GM13977 (cell line): ENCODE measurements around the gene CAPZA2.
A peak's percentile ranks its signal among the peaks of the same experiment; 100 is the strongest.
"Not testable (repeated sequence)": the region's sequence is repeated elsewhere in the genome, so short reads cannot be mapped to it uniquely, and the experiment has no call there.

Experiments used
- DNase-seq: peaks from one replicate; pipeline ENCODE4 v3.0.0; 2012; ENCODE audit warnings: low spot score
- in situ Hi-C: fragments of 300-500 bp; cut with MboI; formaldehyde crosslinking; loops from one replicate; pipeline ENCODE4 v1.12.0; 2022; ENCODE audit warnings: low sequenced_read_pairs, low pct_unique_long_range_greater_than_20kb, mixed read lengths, inconsistent platforms; ENCODE audit not compliant: unreplicated experiment
- TF ChIP-seq, protein P1 (sequence below): IDR thresholded peaks from 2 replicates; pipeline ENCODE4 v1.5.1; 2012; ENCODE audit warnings: mild to moderate bottlenecking, control low read depth; ENCODE audit not compliant: insufficient read depth; ENCODE audit errors: extremely low read depth, missing control alignments

CAPZA2 gene

DNA sequence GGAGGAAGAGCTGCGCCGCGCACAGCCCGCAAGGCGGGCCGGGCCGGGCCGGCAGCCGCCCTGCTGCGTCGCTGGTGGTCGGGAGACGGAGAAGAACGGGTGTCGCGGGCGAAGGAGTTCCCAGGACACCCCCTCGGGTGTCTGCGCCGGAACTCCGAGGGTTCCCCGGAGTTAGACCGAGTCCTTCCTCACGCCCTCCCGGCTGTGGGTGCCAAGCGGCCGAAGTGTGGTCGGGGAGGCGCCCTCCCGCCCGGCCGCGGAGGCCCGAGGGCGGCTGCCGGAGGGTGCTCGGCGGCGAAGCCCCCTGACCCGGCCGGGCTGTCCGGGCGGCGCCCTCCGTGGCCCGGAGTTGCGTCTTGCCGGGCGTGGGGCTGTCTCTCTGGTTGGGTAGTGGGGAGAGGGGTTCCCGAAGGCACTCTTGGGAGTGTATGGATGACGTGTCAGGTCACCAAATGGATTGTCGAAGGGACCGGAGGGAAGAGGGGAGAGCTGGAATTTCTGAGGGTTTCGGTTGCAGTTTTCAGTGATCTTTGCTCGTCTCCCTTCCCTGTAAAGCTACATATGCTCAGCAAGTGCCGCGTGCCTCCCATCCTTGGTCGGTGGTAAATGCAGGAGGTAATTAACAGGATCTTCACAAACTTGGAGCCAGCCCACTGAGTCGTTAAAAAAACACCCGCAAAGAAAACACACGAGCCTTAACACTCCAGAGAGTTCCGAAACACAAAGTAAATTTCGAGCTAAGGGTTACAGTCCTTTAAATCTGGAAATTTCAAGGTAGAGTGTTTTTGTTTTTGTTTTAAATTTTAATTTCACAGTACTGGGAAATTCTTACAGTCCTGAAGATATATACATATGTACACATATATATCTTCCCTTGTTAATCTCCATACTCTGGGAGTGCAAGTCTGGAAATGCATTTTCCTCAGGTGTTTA, 91.8 kb downstream of the CAPZA2 start:
- in situ Hi-C loops, result no loop called here
- DNase-seq, result no peak
- TF ChIP-seq, protein P1, sequence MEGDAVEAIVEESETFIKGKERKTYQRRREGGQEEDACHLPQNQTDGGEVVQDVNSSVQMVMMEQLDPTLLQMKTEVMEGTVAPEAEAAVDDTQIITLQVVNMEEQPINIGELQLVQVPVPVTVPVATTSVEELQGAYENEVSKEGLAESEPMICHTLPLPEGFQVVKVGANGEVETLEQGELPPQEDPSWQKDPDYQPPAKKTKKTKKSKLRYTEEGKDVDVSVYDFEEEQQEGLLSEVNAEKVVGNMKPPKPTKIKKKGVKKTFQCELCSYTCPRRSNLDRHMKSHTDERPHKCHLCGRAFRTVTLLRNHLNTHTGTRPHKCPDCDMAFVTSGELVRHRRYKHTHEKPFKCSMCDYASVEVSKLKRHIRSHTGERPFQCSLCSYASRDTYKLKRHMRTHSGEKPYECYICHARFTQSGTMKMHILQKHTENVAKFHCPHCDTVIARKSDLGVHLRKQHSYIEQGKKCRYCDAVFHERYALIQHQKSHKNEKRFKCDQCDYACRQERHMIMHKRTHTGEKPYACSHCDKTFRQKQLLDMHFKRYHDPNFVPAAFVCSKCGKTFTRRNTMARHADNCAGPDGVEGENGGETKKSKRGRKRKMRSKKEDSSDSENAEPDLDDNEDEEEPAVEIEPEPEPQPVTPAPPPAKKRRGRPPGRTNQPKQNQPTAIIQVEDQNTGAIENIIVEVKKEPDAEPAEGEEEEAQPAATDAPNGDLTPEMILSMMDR, result no peak

DNA sequence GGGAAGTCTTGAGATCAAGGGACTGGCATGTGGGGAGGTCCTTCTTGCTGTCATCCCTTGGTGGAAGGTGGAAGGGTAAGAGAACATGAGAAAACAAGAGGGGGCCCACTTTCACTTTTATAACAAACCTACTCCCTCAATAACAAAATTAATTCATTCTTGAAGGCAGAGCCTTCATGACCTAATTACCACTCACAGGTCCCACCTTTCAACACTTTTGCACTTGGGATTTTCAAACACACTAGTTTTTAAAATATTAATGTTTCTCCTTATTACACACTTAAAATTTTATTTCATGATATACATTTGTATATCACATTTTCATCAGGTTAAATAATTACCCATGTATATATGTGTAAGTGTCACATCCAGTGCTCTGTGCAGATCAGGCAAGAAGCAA, 93.0 kb downstream of the CAPZA2 start:
- in situ Hi-C loops, result no loop called here
- no peak for DNase-seq

DNA sequence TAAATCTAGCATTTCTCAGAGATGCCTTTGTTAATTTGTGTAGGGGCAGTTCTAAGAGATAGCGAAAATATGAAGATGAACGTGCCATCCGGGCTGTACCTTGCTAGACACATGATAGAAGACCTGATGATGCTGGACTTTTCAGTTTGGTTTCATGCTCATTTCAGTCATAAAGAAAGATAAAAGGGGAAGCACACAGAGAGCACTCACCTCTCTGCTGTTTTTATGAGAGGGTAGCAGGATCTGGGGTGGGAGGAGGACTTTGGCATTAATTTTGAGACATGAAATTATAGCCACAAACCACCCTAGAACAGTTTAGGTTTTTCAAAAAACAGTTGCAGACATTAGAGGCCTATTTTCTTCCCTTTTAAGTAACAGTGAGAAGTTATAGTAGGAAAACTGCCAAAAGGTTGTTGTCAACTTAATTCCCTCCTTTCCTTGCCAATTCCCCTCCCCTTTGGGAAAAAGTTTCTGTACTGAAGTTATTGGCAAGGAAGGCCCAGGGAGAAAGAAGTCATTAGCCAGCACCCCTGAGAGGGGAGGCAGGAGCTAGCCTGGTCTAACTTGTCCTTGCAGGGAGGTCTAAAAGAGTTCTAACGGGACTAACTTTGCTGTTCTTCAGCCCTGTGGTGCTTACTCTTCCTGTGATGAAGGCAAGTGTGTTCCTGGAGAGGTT, 93.6 kb downstream of the CAPZA2 start:
- TF ChIP-seq, protein P1, result no peak
- peak; percentile 67 for DNase-seq
- in situ Hi-C loops, result no loop called here

More for the DNA sequence above, 93.0 kb downstream of the CAPZA2 start:
- TF ChIP-seq, protein P1, result no peak

DNA sequence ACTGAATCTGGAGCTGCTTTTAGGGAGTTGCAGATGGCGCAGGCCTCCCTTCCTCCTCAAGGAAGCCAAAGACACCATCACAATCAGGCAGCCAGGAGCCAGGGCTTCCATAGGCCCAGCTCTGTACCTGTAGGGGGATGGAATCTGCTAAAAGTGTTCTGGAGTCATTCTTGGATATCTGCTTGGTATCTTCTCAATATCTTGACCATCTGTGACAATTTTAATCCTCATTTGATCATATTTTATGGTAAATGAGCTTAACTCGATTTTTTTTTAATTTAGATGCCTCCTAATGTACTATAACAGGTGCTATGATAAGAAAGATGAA, 94.1 kb downstream of the CAPZA2 start:
- no peak for DNase-seq
- in situ Hi-C loops, result no loop called here
- TF ChIP-seq, protein P1, result no peak

DNA sequence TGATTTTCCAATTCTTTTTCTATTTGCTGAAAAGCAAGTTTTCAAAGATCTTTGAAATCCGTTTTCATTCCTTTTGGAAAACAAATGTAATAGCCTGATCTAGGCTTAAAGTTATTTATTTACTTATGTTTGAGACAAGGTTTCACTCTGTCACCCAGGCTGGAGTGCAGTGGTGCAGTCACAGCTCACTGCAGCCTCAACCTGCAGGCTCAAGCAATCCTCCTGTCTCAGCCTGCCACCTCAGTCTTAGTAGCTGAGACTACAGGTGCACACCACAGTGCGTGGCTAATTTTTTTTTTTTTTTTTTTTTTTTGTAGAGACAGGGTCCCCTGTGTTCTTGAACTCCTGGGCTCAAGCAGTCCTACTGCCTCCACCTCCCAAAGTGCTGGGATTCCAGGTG, 95.5 kb downstream of the CAPZA2 start:
- no peak for DNase-seq
- in situ Hi-C loops, result no loop called here
- TF ChIP-seq, protein P1, result no peak

DNA sequence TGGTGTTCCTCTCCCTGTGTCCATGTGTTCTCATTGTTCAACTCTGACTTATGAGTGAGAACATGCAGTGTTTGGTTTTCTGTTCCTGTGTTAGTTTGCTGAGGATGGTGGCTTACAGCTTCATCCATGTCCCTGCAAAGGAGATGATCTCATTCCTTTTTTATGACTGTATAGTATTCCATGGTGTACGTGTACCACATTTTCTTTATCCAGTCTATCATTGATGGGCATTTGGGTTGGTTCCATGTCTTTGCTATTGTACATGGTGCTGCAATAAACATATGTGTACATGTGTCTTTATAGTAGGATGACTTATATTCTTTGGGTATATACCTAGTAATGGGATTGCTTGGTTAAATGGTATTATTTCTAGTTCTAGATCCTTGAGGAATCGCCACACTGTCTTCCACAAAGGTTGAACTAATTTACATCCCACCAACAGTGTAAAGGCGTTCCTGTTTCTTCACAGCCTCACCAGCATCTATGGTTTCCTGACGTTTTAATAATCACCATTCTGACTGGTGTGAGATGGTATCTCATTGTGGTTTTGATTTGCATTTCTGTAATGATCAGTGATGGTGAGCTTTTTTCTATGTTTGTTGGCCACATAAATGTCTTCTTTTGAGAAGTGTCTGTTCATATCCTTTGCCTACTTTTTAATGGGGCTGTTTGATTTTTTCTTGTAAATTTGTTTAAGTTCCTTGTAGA, 99.7 kb downstream of the CAPZA2 start:
- DNase-seq, in situ Hi-C loops: not testable (repeated sequence)

DNA sequence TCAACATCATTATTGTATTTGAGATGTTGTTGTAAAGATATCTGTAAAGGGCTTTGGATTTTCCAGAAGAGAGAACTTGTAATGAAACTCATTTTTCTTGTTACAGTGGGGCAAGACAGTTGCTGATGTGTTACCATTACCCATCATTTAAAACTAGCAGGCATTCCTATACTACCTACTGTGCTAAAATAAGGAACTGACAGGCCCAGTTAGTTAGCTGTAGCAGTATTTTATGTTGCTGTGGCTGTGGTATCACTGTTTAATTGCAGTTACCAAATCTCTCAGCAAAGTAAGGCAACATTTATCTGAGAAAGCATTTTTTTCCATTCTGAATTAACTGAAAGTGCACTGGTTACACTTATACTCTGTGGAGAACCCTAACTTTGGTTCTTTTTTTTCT, 100.8 kb downstream of the CAPZA2 start:
- in situ Hi-C loops, result no loop called here
- TF ChIP-seq, protein P1, result no peak
- no peak for DNase-seq
